Ishikawa (cell line): ENCODE results near the gene RIPPLY2.

Source experiments
- CEBPB ChIP-seq: IDR thresholded peaks from 2 replicates; pipeline ENCODE4 v1.6.1; 2012
- CREB1 ChIP-seq: IDR thresholded peaks from 2 replicates; pipeline ENCODE4 v1.6.1; 2012; ENCODE audit warnings: low read depth
- EP300 ChIP-seq: IDR thresholded peaks from 2 replicates; pipeline ENCODE4 v1.6.1; 2012; ENCODE audit warnings: borderline replicate concordance
- FOXM1 ChIP-seq: IDR thresholded peaks from 2 replicates; pipeline ENCODE4 v1.6.1; 2012; ENCODE audit warnings: low read depth, borderline replicate concordance
- NFIC ChIP-seq: IDR thresholded peaks from 2 replicates; pipeline ENCODE4 v1.6.1; 2012
- RAD21 ChIP-seq: IDR thresholded peaks from 2 replicates; pipeline ENCODE4 v1.6.1; 2012; ENCODE audit warnings: low read depth
- REST ChIP-seq: IDR thresholded peaks from 2 replicates; pipeline ENCODE4 v1.6.1; 2012; ENCODE audit warnings: low read depth, mild to moderate bottlenecking
- TAF1 ChIP-seq: IDR thresholded peaks from 2 replicates; pipeline ENCODE4 v1.6.1; 2012; ENCODE audit warnings: low read depth, mild to moderate bottlenecking
- TCF12 ChIP-seq: IDR thresholded peaks from 2 replicates; pipeline ENCODE4 v1.6.1; 2012; ENCODE audit warnings: low read depth
- TEAD4 ChIP-seq: IDR thresholded peaks from 2 replicates; pipeline ENCODE4 v1.6.1; 2012
- YY1 ChIP-seq: IDR thresholded peaks from 2 replicates; pipeline ENCODE4 v1.6.1; 2012; ENCODE audit warnings: low read depth
- TF ChIP-seq, protein P1 (sequence below): IDR thresholded peaks from 2 replicates; pipeline ENCODE4 v1.6.1; 2012

DNA sequence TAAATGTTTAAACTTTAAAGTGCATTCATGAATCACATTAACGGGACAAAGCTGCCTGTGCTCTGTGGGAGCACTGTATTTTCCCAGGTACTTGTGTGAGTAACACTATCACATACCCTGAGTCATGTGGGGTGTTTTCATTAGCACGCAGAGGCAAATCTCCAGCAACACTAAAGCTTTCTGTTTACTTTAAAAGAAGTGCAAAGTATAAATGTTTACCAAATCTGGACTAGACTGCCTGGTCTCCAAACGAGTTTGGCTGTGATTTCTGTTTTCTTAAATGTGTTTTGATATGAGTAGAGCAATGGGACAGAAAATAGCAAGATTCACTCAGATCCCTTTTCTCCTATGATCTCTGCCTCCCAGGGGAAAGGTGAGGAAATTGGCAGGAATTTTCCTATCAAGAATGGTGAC lies 28.8 kb upstream of the RIPPLY2 start:
- TF ChIP-seq CEBPB (no peak), YY1 (no peak), EP300 (no peak), FOXM1 (no peak), NFIC (no peak), RAD21 (no peak), REST (no peak), TEAD4 (no peak), TAF1 (no peak), CREB1 (no peak), TCF12 (no peak)
- TF ChIP-seq, protein P1, sequence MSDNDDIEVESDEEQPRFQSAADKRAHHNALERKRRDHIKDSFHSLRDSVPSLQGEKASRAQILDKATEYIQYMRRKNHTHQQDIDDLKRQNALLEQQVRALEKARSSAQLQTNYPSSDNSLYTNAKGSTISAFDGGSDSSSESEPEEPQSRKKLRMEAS: no peak
